ENCODE results near the gene BRAP. TPM values are rescaled to one million over a fixed set of nuclear protein-coding genes. Genes with fewer than 3 reads are reported as not detected.

Gene BRAP
- polyA plus RNA-seq, 3 donors, result 7.0 to 14.5 (median 10.2) TPM

GRCh38 chr12:111599453-111600204 lies 86.1 kb downstream of the BRAP start:
- Histone ChIP-seq H2AFZ (ENCODE audit: insufficient read depth, low read depth, low read length, poor library complexity, severe bottlenecking) (peak overlapping the region; percentile 96), H4K20me1 (ENCODE audit: insufficient read depth, low read length) (peaks cover 37% of the 10 kb centered on the region), H3K9me3 (replicated peaks in 1 of 2; ENCODE audit: control insufficient read depth in 1 of 2, insufficient read depth in 1 of 2, low read length in 2 of 2) (no peaks in the 10 kb centered on the region), H3K9ac (ENCODE audit: insufficient read depth, low read length, poor library complexity, severe bottlenecking) (peak overlapping the region; percentile 70), H3K4me2 (replicated peaks; ENCODE audit: extremely low read depth, low read length, poor library complexity, severe bottlenecking) (peak overlapping the region; percentile 83), H3K27me3 (ENCODE audit: control insufficient read depth in 2 of 2, insufficient read depth in 2 of 2, low read length in 2 of 2) (no peaks in the 10 kb centered on the region), H3K27ac (ENCODE audit: low read depth in 1 of 2, low read length in 2 of 2) (peak overlapping the region; percentile 44 to 80), H3K79me2 (ENCODE audit: insufficient read depth, low read length) (peaks cover 45% of the 10 kb centered on the region), H3K4me1 (ENCODE audit: control insufficient read depth in 1 of 2, insufficient read depth in 2 of 2, low read length in 2 of 2) (peaks cover 17 to 28% of the 10 kb centered on the region in 2 donors), H3K4me3 (replicated peaks in 1 of 3; ENCODE audit: low read depth in 2 of 3, low read length in 3 of 3) (peak overlapping the region; percentile 67 to 98 (median 77)), H3K36me3 (replicated peaks in 1 of 2; ENCODE audit: control insufficient read depth in 1 of 2, insufficient read depth in 2 of 2, low read length in 2 of 2) (no peaks in the 10 kb centered on the region)
- peaks cover 2 to 7% of the 10 kb centered on the region in 2 donors for H3K36me3 Mint-ChIP-seq
- H3K27ac Mint-ChIP-seq, result peak overlapping the region in 6 of 7 donors; percentile 63 to 86 (median 76)
- no peak for TF ChIP-seq CTCF (IDR thresholded peaks at IDR 0.05)
- peaks cover 31% of the 10 kb centered on the region for H3K4me1 Mint-ChIP-seq
- peak; percentile 65 to 80 (median 68) for DNase-seq
- intact Hi-C loops (cut with micrococcal nuclease), result loop anchor here in 1 of 2 donors (5.0 kb wide), 1 partner anchor 88 kb away; the partner anchor contains the start of genes ACAD10 and BRAP
- WGBS (ENCODE audit: insufficient coverage), result under 1% methylated on average over 43 of the region's 56 CpGs
- peaks cover 0 to 3% (median 2%) of the 10 kb centered on the region in 3 donors for H3K27me3 Mint-ChIP-seq (ENCODE audit: low read depth in 3 of 3)
- H3K4me3 Mint-ChIP-seq, result peak overlapping the region; percentile 81 to 84
- no peaks in the 10 kb centered on the region for H3K9me3 Mint-ChIP-seq

- peaks cover 31% of the 10 kb centered on the region for H3K4me1 Mint-ChIP-seq
- peaks cover 2 to 7% of the 10 kb centered on the region in 2 donors for H3K36me3 Mint-ChIP-seq
- intact Hi-C loops (cut with micrococcal nuclease), result loop anchor here in 1 of 2 donors (5.0 kb wide), 1 partner anchor 88 kb away; the partner anchor contains the start of genes ACAD10 and BRAP
- Histone ChIP-seq H3K27me3 (ENCODE audit: control insufficient read depth in 2 of 2, insufficient read depth in 2 of 2, low read length in 2 of 2) (no peaks in the 10 kb centered on the region), H3K4me2 (replicated peaks; ENCODE audit: extremely low read depth, low read length, poor library complexity, severe bottlenecking) (peak within 1 kb of the TSS; percentile 83), H3K4me3 (replicated peaks in 1 of 3; ENCODE audit: low read depth in 2 of 3, low read length in 3 of 3) (peak within 1 kb of the TSS; percentile 67 to 98 (median 97)), H4K20me1 (ENCODE audit: insufficient read depth, low read length) (peaks cover 45% of the 10 kb centered on the region), H3K27ac (ENCODE audit: low read depth in 1 of 2, low read length in 2 of 2) (peak within 1 kb of the TSS; percentile 61 to 80), H3K9me3 (replicated peaks in 1 of 2; ENCODE audit: control insufficient read depth in 1 of 2, insufficient read depth in 1 of 2, low read length in 2 of 2) (no peaks in the 10 kb centered on the region), H3K36me3 (replicated peaks in 1 of 2; ENCODE audit: control insufficient read depth in 1 of 2, insufficient read depth in 2 of 2, low read length in 2 of 2) (no peaks in the 10 kb centered on the region), H2AFZ (ENCODE audit: insufficient read depth, low read depth, low read length, poor library complexity, severe bottlenecking) (peak within 1 kb of the TSS; percentile 96), H3K4me1 (ENCODE audit: control insufficient read depth in 1 of 2, insufficient read depth in 2 of 2, low read length in 2 of 2) (peaks cover 17 to 31% of the 10 kb centered on the region in 2 donors), H3K9ac (ENCODE audit: insufficient read depth, low read length, poor library complexity, severe bottlenecking) (peak within 1 kb of the TSS; percentile 70), H3K79me2 (ENCODE audit: insufficient read depth, low read length) (peaks cover 53% of the 10 kb centered on the region)
- WGBS (ENCODE audit: insufficient coverage), result under 1% methylated on average over 101 of the region's 119 CpGs
- peak within 1 kb of the TSS; percentile 95 to 96 for H3K4me3 Mint-ChIP-seq
- DNase-seq, result peak; percentile 39 to 71 (median 47)
- H3K27me3 Mint-ChIP-seq (ENCODE audit: low read depth in 3 of 3), result no peaks in the 10 kb centered on the region
- no peak for TF ChIP-seq CTCF (IDR thresholded peaks at IDR 0.05)
- H3K9me3 Mint-ChIP-seq, result no peaks in the 10 kb centered on the region
- H3K27ac Mint-ChIP-seq, result peak within 1 kb of the TSS in 6 of 7 donors; percentile 76 to 90 (median 81)
Measured at GRCh38 chr12:111598637-111599452, 86.9 kb downstream of the BRAP start, which contains the start of gene ATXN2. TSS of gene ATXN2 (minus strand) at chr12:111599315. CDS start at chr12:111599034, 281 bp downstream.

Measured in CD14-positive monocyte (primary cell).